CD8-positive, alpha-beta memory T cell (primary cell): Measurements from ENCODE around the gene P3H2. TPM values are rescaled to one million over a fixed set of nuclear protein-coding genes. Genes with fewer than 3 reads are reported as not detected.
A peak's percentile ranks its signal among the peaks of the same experiment; 100 is the strongest.

Experiments used
- CTCF ChIA-PET: fragments of 350-600 bp; sonication (Branson Sonifier 250); formaldehyde crosslinking; loops from one replicate; lab custom pipeline; 2021; ENCODE audit warnings: antibody characterized with exemption; lab: Charles Lee
- POLR2A ChIA-PET: fragments of 350-600 bp; sonication (Branson Sonifier 250); formaldehyde crosslinking; loops from one replicate; lab custom pipeline; 2021; ENCODE audit warnings: antibody characterized with exemption; lab: Charles Lee
- DNase-seq, 5 donors: peaks; one replicate each; pipeline versions ENCODE4 v3.0.0 to v3.0.0-alpha.2; 2020 to 2022; ENCODE audit warnings: mixed read lengths in 1 of 5
- H3K27ac ChIP-seq: one replicate; pipeline ENCODE4 v1.7.0; 2013; ENCODE audit warnings: low read depth, mild to moderate bottlenecking, low read length, moderate library complexity
- H3K27me3 ChIP-seq: 2 replicates; pipeline ENCODE4 v1.7.0; 2013; ENCODE audit warnings: low read length, mild to moderate bottlenecking; ENCODE audit not compliant: insufficient read depth, poor library complexity, severe bottlenecking
- H3K36me3 ChIP-seq: 2 replicates; pipeline ENCODE4 v1.7.0; 2013; ENCODE audit warnings: mild to moderate bottlenecking, low read length, moderate library complexity; ENCODE audit not compliant: insufficient read depth
- H3K4me1 ChIP-seq: 2 replicates; pipeline ENCODE4 v1.7.0; 2013; ENCODE audit warnings: mild to moderate bottlenecking, low read length, moderate library complexity; ENCODE audit not compliant: insufficient read depth
- H3K4me3 ChIP-seq: 2 replicates; pipeline ENCODE4 v1.7.0; 2013; ENCODE audit warnings: mild to moderate bottlenecking, low read length
- H3K9me3 ChIP-seq: 2 replicates; pipeline ENCODE4 v1.7.0; 2013; ENCODE audit warnings: mild to moderate bottlenecking, low read length
- H3K27ac Mint-ChIP-seq, 8 donors: one replicate each; pipeline ENCODE4 v1.8.0; 2020 to 2021; ENCODE audit warnings: mixed read lengths in 8 of 8, mild to moderate bottlenecking in 6 of 8, inconsistent platforms in 3 of 8, moderate library complexity in 3 of 8
- H3K27me3 Mint-ChIP-seq, 2 donors: one replicate each; pipeline ENCODE4 v1.8.0; 2020 to 2021; ENCODE audit warnings: mixed read lengths in 2 of 2, mild to moderate bottlenecking in 1 of 2, moderate library complexity in 1 of 2
- H3K36me3 Mint-ChIP-seq, 3 donors: one replicate each; pipeline ENCODE4 v1.8.0; 2020 to 2021; ENCODE audit warnings: mixed read lengths in 3 of 3, inconsistent platforms in 1 of 3, mild to moderate bottlenecking in 1 of 3
- H3K4me1 Mint-ChIP-seq, 3 donors: one replicate each; pipeline ENCODE4 v1.8.0; 2020 to 2021; ENCODE audit warnings: mixed read lengths in 3 of 3, inconsistent platforms in 1 of 3, mild to moderate bottlenecking in 1 of 3
- H3K4me3 Mint-ChIP-seq, 7 donors: one replicate each; pipeline ENCODE4 v1.8.0; 2020 to 2021; ENCODE audit warnings: mixed read lengths in 7 of 7, mild to moderate bottlenecking in 6 of 7, moderate library complexity in 4 of 7, inconsistent platforms in 2 of 7
- H3K9me3 Mint-ChIP-seq, 5 donors: one replicate each; pipeline ENCODE4 v1.8.0; 2020 to 2022; ENCODE audit warnings: mixed read lengths in 5 of 5, mild to moderate bottlenecking in 3 of 5, moderate library complexity in 2 of 5, inconsistent platforms in 1 of 5
- polyA plus RNA-seq: library from polyadenylated mRNA; unstranded; fragments of 300-500 nt; fragmentation: Illumina TruSeq; gene quantifications from one replicate; pipeline ENCODE4 v1.2.3, GENCODE V29; 2021
- total RNA-seq, 2 experiments: library from RNA; stranded (reverse); gene quantifications; one replicate each; pipeline ENCODE4 v1.2.3, GENCODE V29; 2021

Gene P3H2
- total and polyA plus RNA-seq, 3 experiments from 2014 or later = not detected

- no peak for DNase-seq
- Mint-ChIP-seq H3K27me3 (peaks cover 16 to 41% of the 10 kb centered on the region in 2 donors), H3K36me3 (no peaks in the 10 kb centered on the region), H3K9me3 (peaks cover 0 to 5% (median 0%) of the 10 kb centered on the region in 5 donors), H3K27ac (no peak overlapping the region), H3K4me1 (no peaks in the 10 kb centered on the region), H3K4me3 (no peak overlapping the region)
- H3K36me3 ChIP-seq = no peaks in the 10 kb centered on the region
- no peak overlapping the region for H3K4me3 ChIP-seq
- no peaks in the 10 kb centered on the region for H3K4me1 ChIP-seq
- no peaks in the 10 kb centered on the region for H3K9me3 ChIP-seq
- ChIA-PET CTCF (no interaction called here), POLR2A (no interaction called here)
- H3K27me3 ChIP-seq = peaks cover 4% of the 10 kb centered on the region
- H3K27ac ChIP-seq = no peak overlapping the region
Observed at GRCh38 chr3:190132371-190132770, 11.7 kb upstream of the P3H2 start.

- H3K27me3 Mint-ChIP-seq = peaks cover 16 to 41% of the 10 kb centered on the region in 2 donors
- Histone ChIP-seq H3K27me3 (peaks cover 4% of the 10 kb centered on the region), H3K36me3 (no peaks in the 10 kb centered on the region), H3K4me1 (no peaks in the 10 kb centered on the region), H3K27ac (no peak overlapping the region), H3K9me3 (no peaks in the 10 kb centered on the region), H3K4me3 (no peak overlapping the region)
- H3K36me3 Mint-ChIP-seq = no peaks in the 10 kb centered on the region
- H3K4me1 Mint-ChIP-seq = no peaks in the 10 kb centered on the region
- no peak overlapping the region for H3K27ac Mint-ChIP-seq
- CTCF ChIA-PET = no interaction called here
- POLR2A ChIA-PET = no interaction called here
- no peak overlapping the region for H3K4me3 Mint-ChIP-seq
- DNase-seq = no peak
- peaks cover 0 to 5% (median 0%) of the 10 kb centered on the region in 5 donors for H3K9me3 Mint-ChIP-seq
Observed at GRCh38 chr3:190131329-190131728, 10.6 kb upstream of the P3H2 start.

- peaks cover 0 to 5% (median 0%) of the 10 kb centered on the region in 5 donors for H3K9me3 Mint-ChIP-seq
- peaks cover 4% of the 10 kb centered on the region for H3K27me3 ChIP-seq
- no peak overlapping the region for H3K27ac ChIP-seq
- no peaks in the 10 kb centered on the region for H3K4me1 ChIP-seq
- no peak overlapping the region for H3K27ac Mint-ChIP-seq
- peaks cover 16 to 41% of the 10 kb centered on the region in 2 donors for H3K27me3 Mint-ChIP-seq
- ChIA-PET CTCF (no interaction called here), POLR2A (no interaction called here)
- H3K4me1 Mint-ChIP-seq = no peaks in the 10 kb centered on the region
- no peaks in the 10 kb centered on the region for H3K36me3 Mint-ChIP-seq
- H3K4me3 Mint-ChIP-seq = no peak overlapping the region
- H3K9me3 ChIP-seq = no peaks in the 10 kb centered on the region
- no peak for DNase-seq
- no peaks in the 10 kb centered on the region for H3K36me3 ChIP-seq
- H3K4me3 ChIP-seq = no peak overlapping the region
Observed at GRCh38 chr3:190130696-190131095, 10.0 kb upstream of the P3H2 start.

- Histone ChIP-seq H3K4me3 (no peak overlapping the region), H3K27ac (no peak overlapping the region), H3K27me3 (peaks cover 4% of the 10 kb centered on the region), H3K4me1 (no peaks in the 10 kb centered on the region), H3K36me3 (no peaks in the 10 kb centered on the region), H3K9me3 (no peaks in the 10 kb centered on the region)
- no peaks in the 10 kb centered on the region for H3K36me3 Mint-ChIP-seq
- H3K9me3 Mint-ChIP-seq = peaks cover 0 to 5% (median 0%) of the 10 kb centered on the region in 5 donors
- POLR2A ChIA-PET = no interaction called here
- no peaks in the 10 kb centered on the region for H3K4me1 Mint-ChIP-seq
- no peak overlapping the region for H3K4me3 Mint-ChIP-seq
- peak overlapping the region in 1 of 8 donors; percentile 76 for H3K27ac Mint-ChIP-seq
- CTCF ChIA-PET = no interaction called here
- DNase-seq = no peak
- peaks cover 16 to 37% of the 10 kb centered on the region in 2 donors for H3K27me3 Mint-ChIP-seq
Observed at GRCh38 chr3:190130037-190130436, 9.3 kb upstream of the P3H2 start.

- Histone ChIP-seq H3K27ac (no peak overlapping the region), H3K27me3 (no peaks in the 10 kb centered on the region), H3K9me3 (no peaks in the 10 kb centered on the region), H3K36me3 (no peaks in the 10 kb centered on the region), H3K4me3 (no peak overlapping the region), H3K4me1 (no peaks in the 10 kb centered on the region)
- H3K36me3 Mint-ChIP-seq = no peaks in the 10 kb centered on the region
- no peaks in the 10 kb centered on the region for H3K4me1 Mint-ChIP-seq
- peaks cover 0 to 2% (median 0%) of the 10 kb centered on the region in 5 donors for H3K9me3 Mint-ChIP-seq
- ChIA-PET CTCF (no interaction called here), POLR2A (no interaction called here)
- DNase-seq = no peak
- H3K27ac Mint-ChIP-seq = no peak overlapping the region
- no peak overlapping the region for H3K4me3 Mint-ChIP-seq
- peaks cover 9 to 34% of the 10 kb centered on the region in 2 donors for H3K27me3 Mint-ChIP-seq
Observed at GRCh38 chr3:190127797-190128196, 7.1 kb upstream of the P3H2 start.

GRCh38 chr3:190127195-190127594 is 6.5 kb upstream of the P3H2 start:
- Mint-ChIP-seq H3K4me3 (no peak overlapping the region), H3K9me3 (peaks cover 0 to 2% (median 0%) of the 10 kb centered on the region in 5 donors), H3K4me1 (no peaks in the 10 kb centered on the region), H3K27me3 (peaks cover 10 to 36% of the 10 kb centered on the region in 2 donors), H3K27ac (no peak overlapping the region), H3K36me3 (no peaks in the 10 kb centered on the region)
- POLR2A ChIA-PET = no interaction called here
- CTCF ChIA-PET = no interaction called here
- Histone ChIP-seq H3K9me3 (no peaks in the 10 kb centered on the region), H3K27ac (no peak overlapping the region), H3K36me3 (no peaks in the 10 kb centered on the region), H3K4me3 (no peak overlapping the region), H3K27me3 (peaks cover 4% of the 10 kb centered on the region), H3K4me1 (no peaks in the 10 kb centered on the region)
- DNase-seq = no peak

- Mint-ChIP-seq H3K4me1 (peaks cover 0 to 3% (median 0%) of the 10 kb centered on the region in 3 donors), H3K4me3 (no peak overlapping the region), H3K27ac (no peak overlapping the region), H3K9me3 (peaks cover 0 to 2% (median 0%) of the 10 kb centered on the region in 5 donors), H3K36me3 (no peaks in the 10 kb centered on the region), H3K27me3 (peaks cover 17 to 39% of the 10 kb centered on the region in 2 donors)
- Histone ChIP-seq H3K27ac (no peak overlapping the region), H3K4me1 (no peaks in the 10 kb centered on the region), H3K27me3 (peaks cover 7% of the 10 kb centered on the region), H3K9me3 (no peaks in the 10 kb centered on the region), H3K4me3 (no peak overlapping the region), H3K36me3 (no peaks in the 10 kb centered on the region)
- CTCF ChIA-PET = no interaction called here
- DNase-seq = no peak
- POLR2A ChIA-PET = no interaction called here
Observed at GRCh38 chr3:190125436-190126068, 4.9 kb upstream of the P3H2 start.

GRCh38 chr3:190124067-190124466 is 3.4 kb upstream of the P3H2 start:
- Histone ChIP-seq H3K27ac (no peak overlapping the region), H3K36me3 (no peaks in the 10 kb centered on the region), H3K4me3 (no peak overlapping the region), H3K9me3 (no peaks in the 10 kb centered on the region), H3K27me3 (peaks cover 7% of the 10 kb centered on the region), H3K4me1 (no peaks in the 10 kb centered on the region)
- CTCF ChIA-PET = no interaction called here
- DNase-seq = no peak
- Mint-ChIP-seq H3K36me3 (no peaks in the 10 kb centered on the region), H3K9me3 (peaks cover 0 to 2% (median 0%) of the 10 kb centered on the region in 5 donors), H3K4me1 (peaks cover 6 to 11% (median 10%) of the 10 kb centered on the region in 3 donors), H3K4me3 (no peak overlapping the region), H3K27me3 (peaks cover 24 to 44% of the 10 kb centered on the region in 2 donors), H3K27ac (no peak overlapping the region)
- POLR2A ChIA-PET = no interaction called here
